ENCODE results near the gene COL5A1.
"Not testable (repeated sequence)": the region's sequence is repeated elsewhere in the genome, so short reads cannot be mapped to it uniquely, and the experiment has no call there.

COL5A1 gene

DNA sequence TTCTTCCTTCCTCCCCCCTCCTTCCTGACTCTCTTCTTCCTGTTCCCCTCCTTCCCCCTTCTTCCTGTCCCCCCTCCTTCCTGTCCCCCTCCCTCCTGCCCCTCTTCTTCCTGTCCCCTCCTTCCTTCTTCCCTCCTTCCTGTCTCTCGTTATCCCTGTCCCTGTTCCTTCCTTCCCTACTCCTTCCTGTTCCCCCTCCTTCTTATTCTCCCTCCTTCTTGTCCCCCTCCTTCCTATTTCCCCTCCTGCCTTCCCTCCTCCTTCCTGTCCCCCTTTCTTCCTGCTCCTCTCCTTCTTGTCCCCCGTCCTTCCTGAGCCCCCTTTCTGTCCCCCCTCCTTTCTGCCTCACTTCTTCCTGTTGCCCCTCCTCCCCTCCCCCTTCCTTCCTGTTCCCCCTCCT, 70.6 kb downstream of the COL5A1 start:
- DNase-seq = no peak

DNA sequence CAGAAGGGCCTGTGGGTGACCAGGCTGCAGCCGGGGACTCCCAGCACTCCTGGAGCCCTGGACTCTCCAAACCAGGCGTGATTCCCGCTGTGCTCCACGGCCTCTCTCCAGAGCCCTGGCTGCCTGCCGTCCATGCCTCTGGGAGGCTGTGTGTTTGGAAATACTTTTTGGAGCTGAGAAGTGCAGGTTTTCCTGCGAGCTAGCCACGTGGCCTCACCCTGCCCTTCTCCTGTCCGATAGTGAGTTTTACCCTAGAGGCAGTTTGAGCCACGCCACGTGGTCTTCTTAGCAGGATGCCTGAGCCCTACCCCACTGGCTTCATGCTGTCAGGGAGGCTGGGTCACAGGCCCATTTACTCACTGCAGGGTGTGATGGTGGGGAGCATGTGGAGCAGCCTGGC, 71.3 kb downstream of the COL5A1 start:
- no peak for DNase-seq

- not testable (repeated sequence) for DNase-seq
These were observed 73.9 kb downstream of the COL5A1 start for GRCh38 chr9:134715536-134715935.

- DNase-seq = no peak
These were observed 74.5 kb downstream of the COL5A1 start for GRCh38 chr9:134716067-134716466.

GRCh38 chr9:134717056-134717455, 75.5 kb downstream of the COL5A1 start:
- no peak for DNase-seq

DNA sequence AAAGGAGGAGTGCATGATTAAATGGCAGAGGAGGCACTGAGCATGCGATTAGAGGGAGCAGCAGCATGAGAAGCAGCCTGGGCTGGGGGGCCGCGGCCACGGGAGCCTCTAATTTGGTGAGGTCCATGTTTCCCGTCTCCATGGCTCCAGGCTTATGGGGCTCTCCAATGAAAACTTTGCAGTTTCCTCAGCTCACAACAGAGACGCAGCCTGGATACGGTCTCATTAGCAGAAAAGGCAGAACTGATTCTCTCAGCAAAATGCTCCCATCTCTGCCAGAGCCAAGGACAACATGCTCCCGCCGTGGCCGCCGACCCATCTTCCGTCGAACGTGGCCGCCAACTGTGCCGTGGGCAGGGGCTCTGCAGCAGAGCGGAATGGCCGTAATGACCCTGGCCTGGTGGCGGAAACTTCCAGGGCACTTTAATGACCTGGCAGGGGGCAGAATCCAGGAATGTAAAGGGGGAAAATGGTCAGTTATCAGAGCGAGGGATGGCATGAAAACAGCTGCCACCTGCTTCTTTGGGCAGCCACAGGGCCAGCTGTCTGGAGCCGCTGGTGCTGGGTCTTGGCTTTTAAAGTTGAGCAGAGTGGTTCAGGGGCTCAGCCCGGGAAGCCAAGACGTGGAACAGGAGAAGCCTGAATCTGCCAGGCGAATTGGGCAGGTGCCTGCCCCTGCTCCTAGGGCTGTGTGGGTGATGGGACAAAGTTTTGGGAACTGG, 76.5 kb downstream of the COL5A1 start:
- no peak for DNase-seq

DNA sequence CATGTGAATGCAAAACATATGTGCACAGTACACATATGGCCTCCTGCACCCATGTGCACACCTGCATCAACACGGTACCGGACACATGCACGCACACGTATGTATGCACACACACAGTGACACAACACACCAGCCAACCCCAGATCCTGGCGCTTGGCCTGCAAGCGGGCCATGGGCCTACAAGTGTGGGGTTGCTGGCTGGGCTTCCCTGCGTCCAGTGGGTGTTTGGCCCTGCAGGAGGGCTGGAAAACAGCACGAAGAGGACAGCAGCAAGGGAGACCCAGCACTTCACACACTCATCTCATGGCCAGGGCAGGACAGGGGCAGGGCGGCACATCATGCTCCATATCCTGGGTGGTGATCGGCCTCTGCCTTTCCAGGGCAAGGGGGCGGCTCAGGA, 77.7 kb downstream of the COL5A1 start:
- no peak for DNase-seq

- no peak for DNase-seq
These were observed 78.6 kb downstream of the COL5A1 start for GRCh38 chr9:134720136-134720753.

DNA sequence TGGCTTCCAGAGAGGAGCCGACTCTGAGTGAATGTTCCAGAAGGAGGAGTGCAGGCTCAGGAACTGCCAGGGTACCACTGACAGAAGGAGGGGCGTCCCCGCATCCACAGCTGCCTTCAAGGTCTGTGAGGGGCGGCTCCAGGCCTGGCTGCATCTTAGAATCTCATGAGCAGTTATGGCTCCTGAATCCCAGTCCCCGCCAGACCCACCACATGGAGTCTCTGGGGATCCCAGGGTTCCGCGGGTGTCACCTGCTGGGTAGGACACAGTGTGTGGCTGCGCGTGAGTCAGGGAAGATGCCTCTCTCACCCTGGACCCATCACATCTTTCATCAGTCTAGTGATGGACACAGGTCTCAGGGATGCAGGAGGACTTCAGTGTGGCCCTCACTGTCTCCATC, 79.2 kb downstream of the COL5A1 start:
- DNase-seq = no peak

DNA sequence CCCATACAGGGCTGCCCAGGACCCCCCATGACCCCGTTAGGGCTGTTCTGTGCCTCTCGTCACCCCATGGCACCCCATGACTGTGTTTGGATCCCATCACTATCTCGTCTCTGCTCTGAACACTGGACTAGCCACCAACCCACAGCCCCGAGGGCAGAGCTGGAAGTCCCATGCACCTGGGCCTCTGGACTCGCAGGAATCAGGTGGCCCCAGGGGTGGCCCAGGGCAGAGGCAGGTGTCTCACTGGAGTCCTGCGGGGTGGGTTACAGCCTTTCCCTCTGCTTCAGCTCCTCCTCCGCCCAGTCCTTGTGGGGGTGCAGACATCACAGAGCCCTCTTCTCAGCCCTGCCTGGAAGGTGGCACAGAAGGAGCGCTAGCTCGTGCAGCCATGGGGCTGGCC, 79.7 kb downstream of the COL5A1 start:
- DNase-seq = no peak

GRCh38 chr9:134722120-134722701, 80.6 kb downstream of the COL5A1 start:
- no peak for DNase-seq

- no peak for DNase-seq
These were observed 81.4 kb downstream of the COL5A1 start for GRCh38 chr9:134723037-134723436.

DNA sequence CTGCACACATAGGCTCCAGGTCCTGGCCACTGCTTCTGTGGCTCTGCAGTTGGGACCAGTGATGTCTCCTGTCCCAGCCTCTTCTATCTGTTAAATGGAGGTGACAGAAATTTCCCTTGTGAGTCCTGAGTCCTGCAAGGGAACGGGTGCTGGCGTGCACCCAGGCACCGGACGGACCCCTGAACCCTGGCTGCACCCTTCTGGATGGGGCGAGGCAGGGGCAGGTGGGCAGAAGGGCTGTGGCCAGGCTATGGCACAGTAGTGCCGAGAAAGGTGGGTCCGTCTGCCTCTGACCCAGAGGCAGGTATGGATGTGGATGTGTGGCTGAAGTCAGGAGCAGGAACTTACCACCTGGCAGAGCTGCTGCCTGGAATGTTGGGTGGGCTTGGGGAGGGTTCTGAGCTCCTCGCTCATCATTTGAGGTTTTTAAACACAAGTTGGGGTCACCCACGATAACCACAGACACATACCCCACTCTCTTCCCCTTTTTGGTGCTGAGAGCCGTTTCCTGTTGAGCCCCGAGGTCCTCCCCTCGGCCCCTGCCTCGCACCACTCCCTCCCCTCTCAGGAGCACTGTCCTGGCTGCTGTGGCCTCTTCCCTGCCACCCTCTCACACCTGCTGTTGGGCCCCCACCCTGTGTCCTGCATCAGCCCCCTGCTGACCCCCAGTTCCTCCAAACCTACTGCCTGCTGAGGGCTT, 82.0 kb downstream of the COL5A1 start:
- no peak for DNase-seq

- no peak for DNase-seq
These were observed 82.8 kb downstream of the COL5A1 start for GRCh38 chr9:134724202-134724911.

- DNase-seq = no peak
These were observed 83.5 kb downstream of the COL5A1 start for GRCh38 chr9:134724912-134725604.

DNA sequence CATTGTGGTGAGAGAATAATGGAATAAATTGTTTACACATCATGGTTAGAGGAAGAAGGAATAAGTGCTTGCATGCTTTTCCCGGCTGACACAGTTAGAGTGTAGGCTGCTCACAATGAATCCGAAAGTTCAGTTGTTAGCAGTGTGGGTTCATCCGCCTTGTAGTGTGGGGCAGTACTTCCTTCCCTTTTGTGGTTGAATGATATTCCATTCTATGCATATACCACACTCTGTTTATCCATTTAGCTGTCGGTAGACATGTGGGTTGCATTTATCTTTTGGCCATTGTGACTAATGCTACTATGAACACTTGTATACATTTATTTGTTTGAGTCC, 84.0 kb downstream of the COL5A1 start:
- no peak for DNase-seq

DNA sequence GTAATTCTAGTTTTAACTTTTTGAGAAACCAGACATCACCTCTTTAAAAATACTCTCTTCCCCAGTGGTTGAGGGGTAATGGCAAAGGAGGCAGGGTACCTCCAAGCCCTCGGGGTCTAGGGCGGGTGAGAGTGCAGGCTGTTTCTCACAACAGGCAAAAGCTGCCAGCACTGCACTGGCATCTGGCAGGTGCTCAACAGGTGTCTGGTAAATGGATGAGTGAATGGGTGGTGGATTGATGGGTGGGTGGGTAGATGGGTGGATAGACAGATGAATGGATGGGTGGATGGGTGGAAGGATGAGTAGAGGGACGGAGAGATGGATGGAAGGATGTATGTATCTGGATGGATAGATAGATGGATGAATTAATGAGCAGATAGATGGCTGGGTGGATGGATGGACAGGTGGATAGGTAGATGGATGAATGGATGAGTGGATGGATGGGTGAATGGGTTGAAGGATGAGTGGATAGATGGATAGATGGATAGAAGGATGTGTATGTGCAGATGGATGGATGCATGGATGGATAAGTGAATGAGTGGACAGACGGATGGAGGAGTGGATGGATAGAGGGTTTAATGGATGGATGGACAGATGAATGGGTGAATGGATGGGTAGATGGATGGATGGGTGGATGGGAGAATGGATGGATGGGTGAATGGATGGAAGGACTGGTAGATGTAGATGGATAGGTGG, 84.6 kb downstream of the COL5A1 start:
- DNase-seq = no peak

DNA sequence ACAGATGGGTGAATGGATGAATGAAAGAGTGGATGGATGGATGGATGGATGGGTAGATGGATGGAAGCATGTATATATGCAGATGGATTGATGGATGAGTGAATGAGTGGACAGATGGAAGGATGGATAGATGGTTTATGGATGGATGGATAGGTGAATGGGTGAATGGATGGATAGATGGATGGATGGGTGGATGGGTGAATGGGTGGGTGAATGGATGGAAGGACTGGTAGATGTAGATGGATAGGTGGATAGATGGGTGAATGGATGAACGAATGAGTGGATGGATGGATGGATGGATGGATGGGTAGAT, 85.1 kb downstream of the COL5A1 start:
- DNase-seq = no peak

GRCh38 chr9:134728021-134728795, 86.6 kb downstream of the COL5A1 start:
- no peak for DNase-seq

GRCh38 chr9:134728801-134729495, 87.3 kb downstream of the COL5A1 start:
- DNase-seq = no peak
